ENCODE measurements around the gene ERC1. TPM values are rescaled to one million over a fixed set of nuclear protein-coding genes. Genes with fewer than 3 reads are reported as not detected.

ERC1 gene
- total and polyA plus RNA-seq, 9 of the 15 experiments (the other 6 are each of a cell fraction or from before 2014, with no cell fraction given): 0.74 to 11.8 (median 4.8) TPM

DNA sequence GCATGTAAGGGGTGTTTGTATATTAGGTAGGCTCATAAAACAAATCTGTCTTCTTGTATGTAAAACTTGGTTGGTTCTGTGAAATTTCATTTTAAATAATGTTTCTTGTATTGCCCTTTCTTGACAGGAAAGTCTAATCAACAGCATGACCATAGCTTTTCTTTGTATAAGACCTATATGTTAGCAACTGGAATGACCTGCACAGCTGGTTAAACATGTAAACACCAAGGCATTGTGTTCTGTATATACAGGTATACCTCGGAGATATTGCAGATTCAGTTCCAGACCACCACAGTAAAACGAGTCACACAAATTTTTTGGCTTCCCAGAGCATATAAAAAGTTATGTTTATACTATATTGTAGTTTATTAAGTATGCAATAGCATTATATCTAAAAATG is 183.6 kb downstream of the ERC1 start:
- WGBS (ENCODE audit: insufficient coverage, low coverage, missing lambda C conversion rate): 30% methylated on average over 2 of the region's 2 CpGs
- ChIA-PET POLR2A (no interaction called here), CTCF (ENCODE audit: low intra/inter-chr PET ratio) (no interaction called here)
- H3K9me1 ChIP-seq (ENCODE audit: control insufficient read depth, insufficient read depth, low read length): no peaks in the 10 kb centered on the region
- ATAC-seq (no peak), DNase-seq (ENCODE audit: extremely low read depth in 1 of 4, low spot score in 3 of 4) (no peak), FAIRE-seq (no peak)
- H3K9ac ChIP-seq (ENCODE audit: insufficient read depth in 1 of 2, low read depth in 2 of 2, low read length in 2 of 2): no peak overlapping the region
- H3K9me3 ChIP-seq (replicated peaks; ENCODE audit: control insufficient read depth, insufficient read depth, low read depth, low read length): no peaks in the 10 kb centered on the region; the same call in 1 of the 2 replicates
- H4K20me1 ChIP-seq (replicated peaks; ENCODE audit: control insufficient read depth, insufficient read depth, low read length): 0 out of 2 replicates have a peak, but pooled peaks cover 4% of the 10 kb centered on the region
- no peak overlapping the region for H3K4me2 ChIP-seq (ENCODE audit: insufficient read depth, low read length)
- no peaks in the 10 kb centered on the region for H3K27me3 ChIP-seq (ENCODE audit: control insufficient read depth in 2 of 2, insufficient read depth in 2 of 2, low read length in 2 of 2)
- H3K79me2 ChIP-seq (ENCODE audit: control insufficient read depth, insufficient read depth, low read length): no peaks in the 10 kb centered on the region
- no peaks in the 10 kb centered on the region for H3K36me3 ChIP-seq (ENCODE audit: control insufficient read depth, insufficient read depth, low read length)
- BruUV-seq (replicated peaks): no TSS peak
- no peaks in the 10 kb centered on the region for H3K4me1 ChIP-seq (replicated peaks in 1 of 2; ENCODE audit: control insufficient read depth in 2 of 2, insufficient read depth in 2 of 2, low read length in 2 of 2)
- TF ChIP-seq MCM2 (IDR thresholded peaks at IDR 0.05; ENCODE audit: low read depth) (no peak), TAL1 (IDR thresholded peaks at IDR 0.05) (no peak), KDM5B (IDR thresholded peaks at IDR 0.05; ENCODE audit: insufficient replicate concordance, low read depth, low read length) (no peak), CREBBP (IDR thresholded peaks at IDR 0.05; ENCODE audit: low read depth, low read length) (no peak), MIER1 (IDR thresholded peaks at IDR 0.05; ENCODE audit: low read depth) (no peak), NELFE (IDR thresholded peaks at IDR 0.05; ENCODE audit: insufficient read depth, insufficient read length) (no peak), ZNF274 (IDR thresholded peaks at IDR 0.05; ENCODE audit: borderline replicate concordance, low read depth, low read length) (no peak), DMBX1 (CRISPR knock-in tag; IDR thresholded peaks at IDR 0.05; ENCODE audit: borderline replicate concordance) (no peak), ZNF76 (CRISPR knock-in tag; IDR thresholded peaks at IDR 0.05; ENCODE audit: borderline replicate concordance) (no peak)
- TF ChIP-seq, protein P1, sequence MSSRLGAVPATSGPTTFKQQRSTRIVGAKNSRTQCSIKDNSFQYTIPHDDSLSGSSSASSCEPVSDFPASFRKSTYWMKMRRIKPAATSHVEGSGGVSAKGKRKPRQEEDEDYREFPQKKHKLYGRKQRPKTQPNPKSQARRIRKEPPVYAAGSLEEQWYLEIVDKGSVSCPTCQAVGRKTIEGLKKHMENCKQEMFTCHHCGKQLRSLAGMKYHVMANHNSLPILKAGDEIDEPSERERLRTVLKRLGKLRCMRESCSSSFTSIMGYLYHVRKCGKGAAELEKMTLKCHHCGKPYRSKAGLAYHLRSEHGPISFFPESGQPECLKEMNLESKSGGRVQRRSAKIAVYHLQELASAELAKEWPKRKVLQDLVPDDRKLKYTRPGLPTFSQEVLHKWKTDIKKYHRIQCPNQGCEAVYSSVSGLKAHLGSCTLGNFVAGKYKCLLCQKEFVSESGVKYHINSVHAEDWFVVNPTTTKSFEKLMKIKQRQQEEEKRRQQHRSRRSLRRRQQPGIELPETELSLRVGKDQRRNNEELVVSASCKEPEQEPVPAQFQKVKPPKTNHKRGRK (tag; IDR thresholded peaks at IDR 0.05): no peak
- TF ChIP-seq, protein P2, sequence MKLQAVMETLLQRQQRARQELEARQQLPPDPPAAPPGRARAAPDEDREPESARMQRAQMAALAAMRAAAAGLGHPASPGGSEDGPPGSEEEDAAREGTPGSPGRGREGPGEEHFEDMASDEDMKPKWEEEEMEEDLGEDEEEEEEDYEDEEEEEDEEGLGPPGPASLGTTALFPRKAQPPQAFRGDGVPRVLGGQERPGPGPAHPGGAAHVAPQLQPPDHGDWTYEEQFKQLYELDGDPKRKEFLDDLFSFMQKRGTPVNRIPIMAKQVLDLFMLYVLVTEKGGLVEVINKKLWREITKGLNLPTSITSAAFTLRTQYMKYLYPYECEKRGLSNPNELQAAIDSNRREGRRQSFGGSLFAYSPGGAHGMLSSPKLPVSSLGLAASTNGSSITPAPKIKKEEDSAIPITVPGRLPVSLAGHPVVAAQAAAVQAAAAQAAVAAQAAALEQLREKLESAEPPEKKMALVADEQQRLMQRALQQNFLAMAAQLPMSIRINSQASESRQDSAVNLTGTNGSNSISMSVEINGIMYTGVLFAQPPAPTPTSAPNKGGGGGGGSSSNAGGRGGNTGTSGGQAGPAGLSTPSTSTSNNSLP (IDR thresholded peaks at IDR 0.05; ENCODE audit: borderline replicate concordance, low read depth, low read length): no peak
- TF ChIP-seq, protein P3, sequence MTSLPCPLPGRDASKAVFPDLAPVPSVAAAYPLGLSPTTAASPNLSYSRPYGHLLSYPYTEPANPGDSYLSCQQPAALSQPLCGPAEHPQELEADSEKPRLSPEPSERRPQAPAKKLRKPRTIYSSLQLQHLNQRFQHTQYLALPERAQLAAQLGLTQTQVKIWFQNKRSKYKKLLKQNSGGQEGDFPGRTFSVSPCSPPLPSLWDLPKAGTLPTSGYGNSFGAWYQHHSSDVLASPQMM (CRISPR knock-in tag; IDR thresholded peaks at IDR 0.05): no peak
- intact Hi-C loops (cut with micrococcal nuclease) (no loop called here), in situ Hi-C loops (cut with MboI) (no loop called here)
- H3K4me3 ChIP-seq: no peak overlapping the region
- no peak overlapping the region for H2AFZ ChIP-seq (ENCODE audit: low read depth, low read length)
- H3K27ac ChIP-seq (ENCODE audit: extremely low read depth, low read depth, low read length): no peak overlapping the region

All from K562 (cell line).